HCT116 (cell line): ENCODE results near the gene MIA. TPM values are rescaled to one million over a fixed set of nuclear protein-coding genes. Genes with fewer than 3 reads are reported as not detected.
"Not testable (repeated sequence)": the region's sequence is repeated elsewhere in the genome, so short reads cannot be mapped to it uniquely, and the experiment has no call there.

Experiments used
- ATAC-seq: fragments of 200-7000 bp; cut with Tn5 transposase; 2 replicates; pipeline ENCODE4 v1.9.1; 2020; ENCODE audit warnings: mild to moderate bottlenecking, moderate library complexity
- BruUV-seq: library from RNA; stranded (reverse); fragments of 400-500 nt; replicated peaks from 2 replicates; lab custom pipeline; 2021; lab: Mats Ljungman, UMichigan
- CTCF ChIA-PET: fragments of 300-600 bp; sonication (Branson Sonifier 250); formaldehyde crosslinking; loops from one replicate; lab custom pipeline; 2021; ENCODE audit warnings: antibody characterized with exemption; lab: Charles Lee
- POLR2A ChIA-PET: fragments of 300-600, 350-600 bp; sonication (Branson Sonifier 250); formaldehyde crosslinking; loops from one replicate; lab custom pipeline; 2021; ENCODE audit warnings: antibody characterized with exemption; lab: Charles Lee
- RAD21 ChIA-PET, 2 experiments: fragments of 300-600 bp; sonication (Branson Sonifier 250); formaldehyde crosslinking; loops; one replicate each; lab custom pipeline; 2023; ENCODE audit warnings: low total read pairs in 2 of 2; ENCODE audit not compliant: uncharacterized antibody in 2 of 2, unreplicated experiment in 2 of 2, low non-redundant PET in 1 of 2; lab: Charles Lee
- DNase-seq: peaks from one replicate; pipeline ENCODE4 v3.0.0-alpha.2; 2010; ENCODE audit warnings: low read depth, low spot score
- H2AFZ ChIP-seq: fragments of 200-600 bp; shearing (Covaris generic), sonication (generic); 2 replicates; pipeline ENCODE4 v1.6.1; 2017; ENCODE audit warnings: low read depth, mixed run types, mixed read lengths, antibody characterized with exemption, low read length; ENCODE audit not compliant: poor library complexity, severe bottlenecking
- H3K27ac ChIP-seq: 2 replicates; pipeline ENCODE4 v1.5.1; 2012; ENCODE audit warnings: low read depth, low read length
- H3K27me3 ChIP-seq: fragments of 200-600 bp; sonication (generic); 2 replicates; pipeline ENCODE4 v1.6.1; 2016; ENCODE audit warnings: mixed run types, low read length, mixed read lengths; ENCODE audit not compliant: insufficient read depth
- H3K36me3 ChIP-seq, 2 experiments: fragments of 200-500 bp in 1 of 2; fragments of 200-600 bp in 1 of 2; sonication (Bioruptor generic) in 1 of 2; sonication (generic) in 1 of 2; 2 replicates each; pipeline versions ENCODE4 v1.5.1 to v1.6.1; 2014 to 2016; ENCODE audit warnings: low read length in 2 of 2, inconsistent platforms in 1 of 2, mixed read lengths in 1 of 2, mixed run types in 1 of 2; ENCODE audit not compliant: insufficient read depth in 2 of 2, control insufficient read depth in 1 of 2
- H3K4me1 ChIP-seq, 2 experiments: fragments of 200-600 bp in 1 of 2; sonication (generic) in 1 of 2; 2 replicates each; pipeline versions ENCODE4 v1.5.1 to v1.6.1; 2012 to 2017; ENCODE audit warnings: low read length in 2 of 2, inconsistent platforms in 1 of 2, mild to moderate bottlenecking in 1 of 2, mixed read lengths in 1 of 2, mixed run types in 1 of 2, moderate library complexity in 1 of 2; ENCODE audit not compliant: insufficient read depth in 2 of 2, control insufficient read depth in 1 of 2
- H3K4me2 ChIP-seq: fragments of 200-600 bp; sonication (generic); 2 replicates; pipeline ENCODE4 v1.6.1; 2017; ENCODE audit warnings: mixed run types, low read length, mixed read lengths
- H3K4me3 ChIP-seq, 2 experiments: fragments of 200-600 bp in 1 of 2; sonication (generic) in 1 of 2; replicated peaks in 1 of 2; 2 replicates each; pipeline ENCODE4 v1.5.1; 2011 to 2016; ENCODE audit warnings: low read length in 2 of 2, control low read depth in 1 of 2, low read depth in 1 of 2, mild to moderate bottlenecking in 1 of 2, mixed read lengths in 1 of 2, mixed run types in 1 of 2
- H3K79me2 ChIP-seq: fragments of 200-600 bp; sonication (generic); 2 replicates; pipeline ENCODE4 v1.6.1; 2017; ENCODE audit warnings: mild to moderate bottlenecking, mixed run types, low read length, moderate library complexity, mixed read lengths; ENCODE audit not compliant: insufficient read depth
- H3K9ac ChIP-seq: fragments of 200-600 bp; sonication (generic); 2 replicates; pipeline ENCODE4 v1.6.1; 2016; ENCODE audit warnings: low read length, mixed read lengths
- H3K9me2 ChIP-seq: fragments of 200-600 bp; sonication (generic), shearing (Covaris generic); 2 replicates; pipeline ENCODE4 v1.6.1; 2017; ENCODE audit warnings: mixed run types, mild to moderate bottlenecking, moderate library complexity; ENCODE audit not compliant: insufficient read depth
- H3K9me3 ChIP-seq, 2 experiments: fragments of 200-500 bp in 1 of 2; fragments of 200-600 bp in 1 of 2; sonication (Bioruptor generic) in 1 of 2; sonication (generic) in 1 of 2; 2 replicates each; pipeline ENCODE4 v1.6.1; 2014 to 2017; ENCODE audit warnings: low read length in 2 of 2, mixed read lengths in 2 of 2, inconsistent platforms in 1 of 2, low read depth in 1 of 2, mild to moderate bottlenecking in 1 of 2, mixed run types in 1 of 2, moderate library complexity in 1 of 2; ENCODE audit not compliant: control insufficient read depth in 1 of 2, insufficient read depth in 1 of 2
- H4K20me1 ChIP-seq: fragments of 200-600 bp; sonication (generic), shearing (Covaris generic); 2 replicates; pipeline ENCODE4 v1.6.1; 2017; ENCODE audit warnings: mixed run types, mild to moderate bottlenecking, moderate library complexity; ENCODE audit not compliant: insufficient read depth
- ATF3 ChIP-seq: IDR thresholded peaks from 2 replicates; pipeline ENCODE4 v1.6.1; 2012
- CBX3 ChIP-seq: IDR thresholded peaks from 2 replicates; pipeline ENCODE4 v1.6.1; 2012; ENCODE audit warnings: low read depth
- CEBPB ChIP-seq: IDR thresholded peaks from 2 replicates; pipeline ENCODE4 v1.6.1; 2012; ENCODE audit warnings: low read depth
- CTCF ChIP-seq, 3 experiments: fragments of 200-600 bp in 1 of 3; sonication (generic) in 1 of 3; IDR thresholded peaks in 2 of 3; conservative IDR thresholded peaks in 1 of 3; 2 replicates each; pipeline ENCODE4 v1.5.1; 2012 to 2017; ENCODE audit warnings: low read depth in 2 of 3, low read length in 2 of 3, antibody characterized with exemption in 1 of 3, borderline replicate concordance in 1 of 3, control low read depth in 1 of 3, mild to moderate bottlenecking in 1 of 3, mixed read lengths in 1 of 3, mixed run types in 1 of 3, moderate library complexity in 1 of 3; ENCODE audit not compliant: insufficient read depth in 1 of 3
- EGR1 ChIP-seq: IDR thresholded peaks from 2 replicates; pipeline ENCODE4 v1.6.1; 2012; ENCODE audit warnings: low read depth
- MAX ChIP-seq: IDR thresholded peaks from 2 replicates; pipeline ENCODE4 v1.6.1; 2012
- SIN3A ChIP-seq: IDR thresholded peaks from 2 replicates; pipeline ENCODE4 v1.6.1; 2012; ENCODE audit warnings: low read depth
- SRF ChIP-seq: IDR thresholded peaks from 2 replicates; pipeline ENCODE4 v1.6.1; 2012; ENCODE audit warnings: low read depth
- TCF7L2 ChIP-seq: IDR thresholded peaks from 2 replicates; pipeline ENCODE4 v1.7.0; 2011; ENCODE audit warnings: borderline replicate concordance, inconsistent platforms; ENCODE audit not compliant: insufficient read depth, insufficient read length; ENCODE audit errors: extremely low read depth
- YY1 ChIP-seq: IDR thresholded peaks from 2 replicates; pipeline ENCODE4 v1.6.1; 2011; ENCODE audit warnings: low read length, low read depth, moderate library complexity, mild to moderate bottlenecking; ENCODE audit not compliant: insufficient replicate concordance; ENCODE audit errors: extremely low read depth
- ZNF274 ChIP-seq: fragments of 200-500 bp; sonication (Bioruptor generic); IDR thresholded peaks from 2 replicates; pipeline ENCODE4 v1.6.1; 2014; ENCODE audit warnings: mild to moderate bottlenecking, low read depth, low read length, inconsistent platforms
- intact Hi-C: fragments of 100-400 bp; cut with micrococcal nuclease; formaldehyde crosslinking; loops from 2 replicates; pipeline ENCODE4 v1.10.0; 2022
- total RNA-seq: library from RNA; stranded (reverse); gene quantifications from one replicate; pipeline ENCODE4 v1.2.1, GENCODE V29; 2021; ENCODE audit not compliant: unreplicated experiment

MIA gene
- total RNA-seq, 1 experiment from 2014 or later, result 1.4 TPM

- intact Hi-C loops, result loop anchor here (10.0 kb wide), 1 partner anchor 332 kb away; no protein-coding TSS in a partner anchor
- H3K4me2 ChIP-seq, H3K27ac ChIP-seq, RAD21 ChIA-PET, H4K20me1 ChIP-seq, DNase-seq, POLR2A ChIA-PET, H3K9me2 ChIP-seq, H3K27me3 ChIP-seq, CTCF ChIA-PET, ATAC-seq, H3K9me3 ChIP-seq, BruUV-seq, H2AFZ ChIP-seq, H3K9ac ChIP-seq, H3K4me3 ChIP-seq, H3K79me2 ChIP-seq: not testable (repeated sequence)
- Histone ChIP-seq H3K36me3 (peaks cover 7 to 10% of the 10 kb centered on the region in 2 experiments; a peak in 2 of 4 replicates), H3K4me1 (peaks cover 17 to 35% of the 10 kb centered on the region in 2 experiments)
Observed at GRCh38 chr19:40812571-40812970, 37.2 kb downstream of the MIA start.

GRCh38 chr19:40813182-40813581 is 37.9 kb downstream of the MIA start:
- H4K20me1 ChIP-seq, result no peaks in the 10 kb centered on the region
- H3K9ac ChIP-seq, result no peak overlapping the region
- intact Hi-C loops, result loop anchor here (10.0 kb wide), 1 partner anchor 332 kb away; no protein-coding TSS in a partner anchor
- no peaks in the 10 kb centered on the region for H3K9me2 ChIP-seq
- H3K36me3 ChIP-seq, result peaks cover 4 to 6% of the 10 kb centered on the region in 2 experiments; a peak in 2 of 4 replicates
- RAD21 ChIA-PET, result no interaction called here
- no peak overlapping the region for H3K4me3 ChIP-seq
- H3K27me3 ChIP-seq, result no peaks in the 10 kb centered on the region
- POLR2A ChIA-PET, result no interaction called here
- BruUV-seq, result no TSS peak
- TF ChIP-seq ATF3, result no peak
- TF ChIP-seq SRF, result no peak
- TF ChIP-seq CTCF (IDR thresholded peaks at IDR 0.05 in 2 of 3, conservative IDR thresholded peaks at IDR 0.05 in 1 of 3; ENCODE audit: borderline replicate concordance in 1 of 3, insufficient read depth in 1 of 3, low read depth in 2 of 3, low read length in 2 of 3), result no peak
- no peak for TF ChIP-seq CEBPB
- no peak for TF ChIP-seq TCF7L2
- TF ChIP-seq CBX3, result no peak
- no peak for TF ChIP-seq EGR1
- TF ChIP-seq YY1, result no peak
- no peak for TF ChIP-seq MAX
- no peak for TF ChIP-seq SIN3A
- no peak for TF ChIP-seq ZNF274
- no peaks in the 10 kb centered on the region for H3K79me2 ChIP-seq
- ATAC-seq (no peak), DNase-seq (no peak)
- no peak overlapping the region for H3K27ac ChIP-seq
- CTCF ChIA-PET, result no interaction called here
- H3K9me3 ChIP-seq, result no peaks in the 10 kb centered on the region
- H2AFZ ChIP-seq, result no peak overlapping the region
- no peak overlapping the region for H3K4me2 ChIP-seq
- peaks cover 17 to 34% of the 10 kb centered on the region in 2 experiments for H3K4me1 ChIP-seq
